ENCODE results near the gene HSPG2. TPM values are rescaled to one million over a fixed set of nuclear protein-coding genes. Genes with fewer than 3 reads are reported as not detected.
A peak's percentile ranks its signal among the peaks of the same experiment; 100 is the strongest.

Gene HSPG2
- total RNA-seq, 4 donors from 2014 or later, result 311 to 1,021 (median 351) TPM

DNA sequence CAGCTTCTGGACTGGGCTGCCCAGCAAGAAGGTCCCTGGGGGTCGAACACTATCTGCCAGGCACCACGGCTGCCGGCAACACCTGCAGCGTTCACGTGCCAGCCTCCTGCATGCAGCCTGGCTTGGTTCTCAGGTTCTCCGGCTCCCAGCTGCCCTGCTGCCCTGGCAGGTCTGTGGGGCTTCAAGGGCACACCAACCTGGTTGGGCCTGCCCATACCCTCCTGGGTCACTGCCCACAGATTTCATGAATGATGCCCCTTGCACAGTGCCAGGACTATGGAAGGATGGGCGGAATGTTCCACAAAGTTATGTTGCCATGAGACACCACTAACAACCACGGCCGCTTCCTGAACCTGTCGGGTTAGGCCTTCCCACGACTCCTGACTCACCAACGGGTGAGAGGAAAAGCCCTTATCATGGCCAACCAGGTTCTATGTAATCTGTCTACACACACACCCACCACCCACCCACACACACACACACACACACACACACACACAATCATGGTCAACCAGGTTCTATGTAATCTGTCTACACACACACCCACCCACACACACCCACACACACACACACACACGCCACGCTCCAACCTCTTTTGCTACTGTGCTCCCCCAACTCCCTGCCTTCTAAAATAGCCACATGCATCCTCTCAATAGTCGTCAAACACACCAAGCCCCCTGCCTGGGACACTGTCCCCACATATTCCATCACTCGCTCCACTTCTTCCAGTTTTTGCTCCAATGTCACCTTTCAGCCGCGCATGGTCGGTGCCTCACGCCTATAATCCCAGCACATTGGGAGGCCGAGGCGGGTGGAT, 32.2 kb downstream of the HSPG2 start:
- Histone ChIP-seq H3K27ac (peak overlapping the region; percentile 97 to 98 (median 98)), H3K4me1 (peaks cover 5 to 100% (median 91%) of the 10 kb centered on the region in 3 donors), H3K27me3 (no peaks in the 10 kb centered on the region), H3K9me3 (no peaks in the 10 kb centered on the region), H3K36me3 (peaks cover 0 to 2% of the 10 kb centered on the region in 2 donors), H3K4me3 (no peak overlapping the region)
- TF ChIP-seq POLR2A (IDR thresholded peaks at IDR 0.05) (no peak), POLR2AphosphoS5 (IDR thresholded peaks at IDR 0.05) (peak; percentile 88), CTCF (IDR thresholded peaks at IDR 0.05) (no peak)
- 36 to 55% methylated on average over 3 to 15 of the region's 22 CpGs for WGBS, 2 donors (ENCODE audit: low coverage in 1 of 2)
- peak; percentile 57 for ATAC-seq

DNA sequence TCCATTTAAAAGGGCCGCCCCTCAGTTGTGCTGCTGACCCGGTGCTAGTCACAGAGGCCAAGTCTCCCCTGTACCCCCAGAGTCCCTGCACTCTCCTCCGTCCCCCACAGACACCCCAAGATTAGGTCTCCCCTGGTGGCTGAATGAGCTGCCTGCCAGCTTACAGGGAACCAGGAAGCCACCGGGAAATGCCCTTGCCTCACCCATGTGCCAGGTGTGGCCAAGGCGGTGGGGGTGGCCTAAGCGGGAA, 32.7 kb downstream of the HSPG2 start:
- H3K4me3 ChIP-seq, result no peak overlapping the region
- WGBS, 2 donors (ENCODE audit: low coverage in 1 of 2), result 80% methylated on average over 2 of the region's 6 CpGs; no CpG with 5 or more reads in 1 of the 2 donors
- H3K27me3 ChIP-seq, result no peaks in the 10 kb centered on the region
- H3K36me3 ChIP-seq, result peaks cover 0 to 7% of the 10 kb centered on the region in 2 donors
- TF ChIP-seq EP300 (IDR thresholded peaks at IDR 0.05), result no peak
- TF ChIP-seq CTCF (IDR thresholded peaks at IDR 0.05), result peak in 1 of 4 experiments; percentile 12
- ATAC-seq, result no peak
- H3K4me1 ChIP-seq, result peaks cover 4 to 100% (median 91%) of the 10 kb centered on the region in 3 donors
- no peaks in the 10 kb centered on the region for H3K9me3 ChIP-seq
- peak overlapping the region; percentile 61 to 98 (median 98) for H3K27ac ChIP-seq

DNA sequence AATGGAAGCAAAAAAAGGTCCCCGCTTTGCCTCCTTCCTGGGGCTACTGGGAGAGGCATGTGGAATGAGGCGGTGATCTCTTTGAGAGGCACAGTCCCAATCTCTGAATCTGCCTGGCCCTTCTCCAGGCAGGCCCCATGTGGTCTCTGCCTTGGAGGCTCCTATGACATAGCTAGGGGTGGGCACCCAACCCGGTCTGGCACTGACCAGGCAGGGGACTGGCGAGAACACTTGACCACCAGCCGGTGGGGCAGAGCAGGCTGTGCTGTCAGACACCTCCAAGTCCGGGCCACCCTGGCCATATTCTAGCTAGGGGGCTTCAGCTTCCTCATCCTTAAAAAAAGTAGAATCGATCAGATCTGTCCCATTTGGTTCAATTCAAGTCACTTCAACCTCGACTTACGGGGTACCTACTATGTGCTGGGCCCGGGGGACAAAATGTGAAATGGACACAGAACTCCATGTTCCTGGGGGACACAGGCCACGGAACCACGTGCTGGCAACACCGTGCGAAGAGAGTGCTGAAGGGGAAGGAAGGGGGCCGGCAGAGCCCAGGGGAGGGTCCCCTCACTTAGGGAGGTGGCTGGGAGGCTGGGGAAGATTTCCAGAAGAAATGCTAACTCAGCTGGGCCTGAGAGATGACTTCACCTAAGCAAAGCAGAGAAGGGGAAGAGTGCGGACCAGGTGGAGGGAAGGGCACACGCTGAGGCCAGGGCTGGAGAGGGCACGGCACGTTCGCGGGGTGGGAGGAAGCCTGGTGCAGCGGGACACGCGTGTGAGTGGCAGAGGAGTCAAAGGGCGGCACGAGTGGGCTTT, 33.3 kb downstream of the HSPG2 start:
- TF ChIP-seq EP300 (IDR thresholded peaks at IDR 0.05), result no peak
- no peak for TF ChIP-seq POLR2A (IDR thresholded peaks at IDR 0.05)
- TF ChIP-seq POLR2AphosphoS5 (IDR thresholded peaks at IDR 0.05), result no peak
- TF ChIP-seq CTCF (IDR thresholded peaks at IDR 0.05), result no peak
- no peaks in the 10 kb centered on the region for H3K9me3 ChIP-seq
- WGBS, 2 donors (ENCODE audit: low coverage in 1 of 2), result 48 to 66% methylated on average over 11 to 15 of the region's 26 CpGs
- peaks cover 0 to 9% of the 10 kb centered on the region in 2 donors for H3K36me3 ChIP-seq
- peak overlapping the region; percentile 61 to 98 (median 98) for H3K27ac ChIP-seq
- peaks cover 3 to 100% (median 91%) of the 10 kb centered on the region in 3 donors for H3K4me1 ChIP-seq
- H3K27me3 ChIP-seq, result no peaks in the 10 kb centered on the region
- no peak for ATAC-seq
- no peak overlapping the region for H3K4me3 ChIP-seq

- 30 to 60% methylated on average over 2 of the region's 20 CpGs for WGBS, 2 donors (ENCODE audit: low coverage in 1 of 2)
- peaks cover 0 to 15% of the 10 kb centered on the region in 2 donors for H3K36me3 ChIP-seq
- H3K27ac ChIP-seq, result peak overlapping the region; percentile 61 to 98 (median 98)
- no peak overlapping the region for H3K4me3 ChIP-seq
- no peaks in the 10 kb centered on the region for H3K27me3 ChIP-seq
- peaks cover 3 to 100% (median 94%) of the 10 kb centered on the region in 3 donors for H3K4me1 ChIP-seq
- ATAC-seq, result no peak
- TF ChIP-seq POLR2A (IDR thresholded peaks at IDR 0.05) (no peak), EP300 (IDR thresholded peaks at IDR 0.05) (no peak), CTCF (IDR thresholded peaks at IDR 0.05) (no peak), POLR2AphosphoS5 (IDR thresholded peaks at IDR 0.05) (no peak)
- no peaks in the 10 kb centered on the region for H3K9me3 ChIP-seq
Observed at GRCh38 chr1:21902026-21903012, 34.8 kb downstream of the HSPG2 start.

Data from gastroesophageal sphincter (tissue), 4 donors.